ENCODE results near the gene QTRT2. TPM values are rescaled to one million over a fixed set of nuclear protein-coding genes. Genes with fewer than 3 reads are reported as not detected.

QTRT2 gene
- total RNA-seq, 1 experiment from 2014 or later: 84.1 TPM

DNA sequence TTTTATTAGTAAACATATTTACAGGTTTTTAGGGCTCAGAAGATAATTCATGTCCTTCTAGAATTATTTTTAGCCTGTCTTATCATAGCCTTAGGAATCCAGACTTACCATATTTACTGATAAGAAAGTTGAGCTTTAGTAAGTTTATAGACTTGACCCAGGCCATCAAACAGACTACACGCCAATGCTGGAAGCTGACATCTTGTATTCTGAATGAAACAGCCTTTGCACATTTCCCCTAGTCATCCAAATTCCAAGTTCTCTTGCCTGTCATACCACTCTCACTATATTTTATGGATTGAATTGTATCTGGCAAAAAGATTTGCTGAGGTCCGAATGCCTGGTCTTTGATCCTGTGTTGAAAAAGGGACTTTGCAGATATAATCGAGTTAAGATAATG lies 63.7 kb downstream of the QTRT2 start:
- no peak overlapping the region for H3K4me3 Mint-ChIP-seq

More for the DNA sequence above, 63.7 kb downstream of the QTRT2 start:
- Histone ChIP-seq H2BK5ac (ENCODE audit: insufficient read length, low read length) (no peak overlapping the region), H3K79me1 (ENCODE audit: insufficient read depth, low read depth, low read length, poor library complexity, severe bottlenecking) (no peaks in the 10 kb centered on the region), H2BK12ac (ENCODE audit: insufficient read length, low read depth, low read length) (no peak overlapping the region), H3K4me1 (ENCODE audit: insufficient read depth, low read length) (no peaks in the 10 kb centered on the region), H3K27me3 (ENCODE audit: insufficient read depth, low read length) (no peaks in the 10 kb centered on the region), H4K8ac (replicated peaks; ENCODE audit: insufficient read length, low read depth, low read length) (no peak overlapping the region), H4K91ac (ENCODE audit: insufficient read length, low read depth, low read length) (no peak overlapping the region), H3K23ac (ENCODE audit: insufficient read length, low read depth, low read length) (no peak overlapping the region), H3T11ph (ENCODE audit: low read length) (no peak overlapping the region), H3K23me2 (ENCODE audit: insufficient read length, low read depth, low read length, poor library complexity, severe bottlenecking) (no peaks in the 10 kb centered on the region), H3K4ac (ENCODE audit: low read depth, low read length) (no peak overlapping the region), H3K27ac (ENCODE audit: insufficient read length, low read depth, low read length) (no peak overlapping the region), H2BK120ac (ENCODE audit: low read depth, low read length, poor library complexity, severe bottlenecking) (no peak overlapping the region), H2BK15ac (ENCODE audit: low read depth, low read length) (no peak overlapping the region), H4K20me1 (ENCODE audit: control insufficient read depth, insufficient read depth, insufficient read length) (no peaks in the 10 kb centered on the region), H3K56ac (ENCODE audit: insufficient read length, low read depth, low read length) (no peak overlapping the region), H3K4me2 (ENCODE audit: insufficient read depth, insufficient read length, low read length) (no peak overlapping the region), H2BK20ac (ENCODE audit: low read depth, low read length, poor library complexity, severe bottlenecking) (no peak overlapping the region), H3K9me3 (ENCODE audit: control insufficient read depth, low read depth, low read length) (no peaks in the 10 kb centered on the region), H3K14ac (ENCODE audit: insufficient read depth, low read length) (no peak overlapping the region), H2AFZ (ENCODE audit: low read length) (no peak overlapping the region), H3K18ac (ENCODE audit: insufficient read length, low read depth, low read length) (no peak overlapping the region), H3K9ac (ENCODE audit: extremely low read depth, insufficient read length, low read length) (no peak overlapping the region), H3K79me2 (ENCODE audit: insufficient read depth, low read length) (no peaks in the 10 kb centered on the region), H4K5ac (ENCODE audit: insufficient read length, low read depth, low read length) (no peak overlapping the region), H2AK5ac (ENCODE audit: insufficient read length, low read length) (no peak overlapping the region)
- no peak for DNase-seq
- peaks cover 10 to 12% of the 10 kb centered on the region in 2 experiments for H3K4me1 Mint-ChIP-seq
- no peak overlapping the region; a peak in 1 of 7 replicates for H3K27ac Mint-ChIP-seq
- no peaks in the 10 kb centered on the region for H3K36me3 Mint-ChIP-seq (ENCODE audit: insufficient read depth in 1 of 3, low read depth in 3 of 3)
- H3K9me3 Mint-ChIP-seq: no peaks in the 10 kb centered on the region
- H3K27me3 Mint-ChIP-seq (ENCODE audit: low read depth): no peaks in the 10 kb centered on the region; the same call in 1 of the 2 replicates
- no peak for TF ChIP-seq CTCF (conservative IDR thresholded peaks at IDR 0.05)
- WGBS (ENCODE audit: extremely low coverage, insufficient read length, low lambda C conversion rate): no CpG with 5 or more reads among the region's 3 CpGs

Data from H9 (cell line).